AG04450 (cell line): ENCODE data around the gene TIAL1. TPM values are rescaled to one million over a fixed set of nuclear protein-coding genes. Genes with fewer than 3 reads are reported as not detected.
A peak's percentile ranks its signal among the peaks of the same experiment; 100 is the strongest.
"Not testable (repeated sequence)": the region's sequence is repeated elsewhere in the genome, so short reads cannot be mapped to it uniquely, and the experiment has no call there.

Source experiments
- CTCF ChIA-PET: fragments of 300-600, 350-600 bp; formaldehyde crosslinking; extraction: SDS; loops from one replicate; lab custom pipeline; 2022; ENCODE audit warnings: antibody characterized with exemption, inconsistent platforms; lab: Charles Lee
- POLR2A ChIA-PET: fragments of 350-600 bp; formaldehyde crosslinking; extraction: SDS; loops from one replicate; lab custom pipeline; 2021; ENCODE audit warnings: antibody characterized with exemption, inconsistent platforms; lab: Yijun Ruan, JAX
- DNase-seq: peaks from one replicate; pipeline ENCODE4 v3.0.0-alpha.2; 2011; ENCODE audit warnings: low read depth, low spot score
- H3K27ac ChIP-seq: one replicate; pipeline ENCODE4 v1.5.1; 2012; ENCODE audit warnings: low read depth, low read length, control low read depth
- H3K27me3 ChIP-seq: one replicate; pipeline ENCODE4 v1.6.0; 2012; ENCODE audit warnings: low read length; ENCODE audit not compliant: control insufficient read depth, insufficient read depth
- H3K4me3 ChIP-seq: 2 replicates; pipeline ENCODE4 v1.5.1; 2011; ENCODE audit warnings: mild to moderate bottlenecking, low read depth, low read length, control low read depth
- H3K9me3 ChIP-seq: 2 replicates; pipeline ENCODE4 v1.5.1; 2012; ENCODE audit warnings: low read length; ENCODE audit not compliant: control insufficient read depth, insufficient read depth
- CTCF ChIP-seq: IDR thresholded peaks from 2 replicates; pipeline ENCODE4 v1.5.1; 2011; ENCODE audit warnings: low read depth, low read length, control low read depth, inconsistent platforms
- polyA plus RNA-seq: library from polyadenylated mRNA; depleted of rRNA; stranded (reverse); fragments of >200 nt; gene quantifications from 2 replicates; pipeline ENCODE4 v1.2.3, GENCODE V29; 2011

The TIAL1 gene
- polyA plus RNA-seq, 1 experiment: 113 TPM

- no peaks in the 10 kb centered on the region for H3K9me3 ChIP-seq
- H3K27me3 ChIP-seq: no peaks in the 10 kb centered on the region
- CTCF ChIA-PET: interaction anchor here (0.7 to 1.5 kb wide), 2 partner anchors 12 to 19 kb away, joined by 3 to 4 read pairs; no protein-coding TSS in a partner anchor
- TF ChIP-seq CTCF: no peak
- H3K4me3 ChIP-seq: no peak overlapping the region
- DNase-seq: no peak
- POLR2A ChIA-PET: no interaction called here
- peak overlapping the region; percentile 61 for H3K27ac ChIP-seq
Observed at GRCh38 chr10:119620241-119621077, 23.7 kb upstream of the TIAL1 start.

- H3K27ac ChIP-seq: peak overlapping the region; percentile 61
- H3K27me3 ChIP-seq, H3K9me3 ChIP-seq, H3K4me3 ChIP-seq, DNase-seq, POLR2A ChIA-PET: not testable (repeated sequence)
- CTCF ChIA-PET: interaction anchor here (0.7 to 1.5 kb wide), 2 partner anchors 11 to 19 kb away, joined by 3 to 4 read pairs; no protein-coding TSS in a partner anchor
Observed at GRCh38 chr10:119619811-119620210, 23.0 kb upstream of the TIAL1 start.

GRCh38 chr10:119619215-119619614 is 22.5 kb upstream of the TIAL1 start:
- H3K4me3 ChIP-seq: no peak overlapping the region
- ChIA-PET POLR2A (no interaction called here), CTCF (interaction anchor here (0.7 kb wide), 1 partner anchor 18 kb away, joined by 3 read pairs; no protein-coding TSS in a partner anchor)
- no peak for DNase-seq
- H3K27me3 ChIP-seq: no peaks in the 10 kb centered on the region
- H3K27ac ChIP-seq: no peak overlapping the region
- no peak for TF ChIP-seq CTCF
- H3K9me3 ChIP-seq: no peaks in the 10 kb centered on the region

GRCh38 chr10:119616882-119617570 is 20.3 kb upstream of the TIAL1 start:
- CTCF ChIA-PET: interaction anchor here (0.6 kb wide), 1 partner anchor 11 kb away, joined by 3 read pairs; no protein-coding TSS in a partner anchor
- no peak overlapping the region for H3K27ac ChIP-seq

More at GRCh38 chr10:119616882-119617570, 20.3 kb upstream of the TIAL1 start:
- no peak overlapping the region for H3K4me3 ChIP-seq
- no peaks in the 10 kb centered on the region for H3K27me3 ChIP-seq
- no peak for DNase-seq
- POLR2A ChIA-PET: no interaction called here
- H3K9me3 ChIP-seq: no peaks in the 10 kb centered on the region
- 0 out of 2 replicates have a peak, but pooled peaks have one; percentile 23 for TF ChIP-seq CTCF
